PFSK-1 (cell line): ENCODE data around the gene CRNKL1.

Source experiments
- FOXP2 ChIP-seq: optimal IDR thresholded peaks from 2 replicates; pipeline ENCODE3; 2011; ENCODE audit warnings: borderline replicate concordance, control low read depth, inconsistent platforms; ENCODE audit not compliant: insufficient read depth; ENCODE audit errors: extremely low read length, extremely low read depth
- POLR2AphosphoS5 ChIP-seq: IDR thresholded peaks from 2 replicates; pipeline ENCODE4 v1.6.1; 2012; ENCODE audit warnings: low read depth, mild to moderate bottlenecking, control low read depth, low read length, moderate library complexity
- REST ChIP-seq, 2 experiments: IDR thresholded peaks; 2 replicates each; pipeline versions ENCODE4 v1.6.1 to v1.8.0; 2011 to 2012; ENCODE audit warnings: low read depth in 2 of 2, low read length in 2 of 2, control low read depth in 1 of 2, inconsistent platforms in 1 of 2, mild to moderate bottlenecking in 1 of 2, moderate library complexity in 1 of 2; ENCODE audit not compliant: insufficient read depth in 1 of 2
- SIN3A ChIP-seq: IDR thresholded peaks from 2 replicates; pipeline ENCODE4 v1.6.1; 2012; ENCODE audit warnings: mild to moderate bottlenecking, low read length, moderate library complexity, borderline replicate concordance; ENCODE audit not compliant: insufficient read depth
- TAF1 ChIP-seq: IDR thresholded peaks from 2 replicates; pipeline ENCODE4 v1.6.1; 2012; ENCODE audit warnings: low read length, control low read depth, borderline replicate concordance; ENCODE audit not compliant: insufficient read depth

The CRNKL1 gene

GRCh38 chr20:20009784-20010253 is 42.4 kb downstream of the CRNKL1 start:
- TF ChIP-seq TAF1 = no peak
- no peak for TF ChIP-seq FOXP2
- no peak for TF ChIP-seq REST (IDR thresholded peaks at IDR 0.05; ENCODE audit: insufficient read depth in 1 of 2, low read depth in 2 of 2, low read length in 2 of 2)
- TF ChIP-seq POLR2AphosphoS5 = no peak
- TF ChIP-seq SIN3A = no peak

GRCh38 chr20:20005342-20005741 is 46.9 kb downstream of the CRNKL1 start:
- TF ChIP-seq TAF1 (no peak), REST (IDR thresholded peaks at IDR 0.05; ENCODE audit: insufficient read depth in 1 of 2, low read depth in 2 of 2, low read length in 2 of 2) (no peak), SIN3A (no peak), POLR2AphosphoS5 (no peak), FOXP2 (no peak)

GRCh38 chr20:20003031-20003954 is 49.0 kb downstream of the CRNKL1 start:
- TF ChIP-seq POLR2AphosphoS5 = peak; percentile 26
- no peak for TF ChIP-seq SIN3A
- TF ChIP-seq TAF1 = no peak
- no peak for TF ChIP-seq REST (IDR thresholded peaks at IDR 0.05; ENCODE audit: insufficient read depth in 1 of 2, low read depth in 2 of 2, low read length in 2 of 2)

GRCh38 chr20:20002101-20002998 is 49.9 kb downstream of the CRNKL1 start:
- no peak for TF ChIP-seq FOXP2
- no peak for TF ChIP-seq POLR2AphosphoS5
- TF ChIP-seq REST (IDR thresholded peaks at IDR 0.05; ENCODE audit: insufficient read depth in 1 of 2, low read depth in 2 of 2, low read length in 2 of 2) = no peak
- TF ChIP-seq TAF1 = no peak
- no peak for TF ChIP-seq SIN3A
